ENCODE data around the gene CARHSP1.
"Not testable (repeated sequence)": the region's sequence is repeated elsewhere in the genome, so short reads cannot be mapped to it uniquely, and the experiment has no call there.

The CARHSP1 gene

DNA sequence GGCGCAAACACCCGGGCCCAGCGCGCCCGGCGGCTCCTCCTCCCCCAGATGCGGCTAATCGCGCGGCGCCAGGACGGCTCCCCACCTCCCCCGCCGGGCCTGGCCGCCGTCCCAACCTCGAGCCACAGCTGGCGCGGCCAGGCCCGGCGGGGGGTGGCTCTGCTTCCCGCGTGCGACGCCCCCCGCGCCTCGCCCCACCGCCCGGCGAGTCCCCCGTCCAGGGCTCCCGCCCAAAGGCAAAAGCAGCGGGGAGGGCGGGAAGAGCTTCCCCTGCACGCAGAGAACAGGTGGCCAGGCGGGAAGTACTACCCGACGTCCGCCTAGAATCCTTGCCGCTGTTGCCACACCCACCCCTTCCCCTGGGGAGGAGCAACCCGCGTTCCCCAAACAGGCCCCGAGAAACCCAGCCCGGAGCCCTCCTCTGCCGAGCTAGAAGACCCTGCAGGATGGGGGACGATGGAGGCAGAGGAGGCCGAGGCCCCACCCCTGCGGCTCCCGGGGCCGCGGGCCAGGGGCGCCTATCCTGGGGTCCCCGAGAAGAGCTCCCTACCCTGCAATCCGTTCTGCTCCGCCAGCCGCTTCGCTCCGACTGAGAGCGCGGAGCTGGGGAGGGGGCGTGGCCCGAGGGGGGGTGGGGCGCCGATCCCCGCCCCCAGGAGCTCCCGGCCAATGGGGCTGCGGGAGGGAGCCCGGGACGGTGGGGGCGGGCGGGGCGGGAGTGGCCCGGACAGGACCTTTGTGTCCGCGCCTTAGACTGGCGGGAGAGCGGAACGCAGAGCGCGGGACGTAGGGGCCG, at the start of gene CARHSP1:
Gene CARHSP1, minus strand, starts transcription at position 591 of the 796 bp plus-strand sequence. CDS start 9,678 bp downstream, outside the sequence.
- peak; percentile 83 for DNase-seq

DNA sequence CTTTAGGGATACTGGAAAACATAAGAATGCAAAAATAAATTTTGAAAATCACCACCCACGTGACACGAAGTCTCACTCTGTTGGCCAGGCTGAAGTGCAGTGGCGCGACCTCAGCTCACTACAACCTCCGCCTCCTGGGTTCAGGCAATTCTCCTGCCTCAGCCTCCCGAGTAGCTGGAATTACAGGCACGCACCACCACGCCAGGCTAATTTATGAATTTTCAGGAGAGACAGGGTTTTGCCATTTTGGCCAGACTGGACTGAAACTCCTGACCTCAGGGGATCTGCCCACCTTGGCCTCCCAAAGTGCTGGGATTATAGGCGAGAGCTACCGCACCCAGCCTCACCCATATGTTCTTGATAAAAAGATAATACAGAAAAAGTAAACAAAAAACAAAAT, 48.5 kb upstream of the CARHSP1 start:
- DNase-seq: not testable (repeated sequence)

DNA sequence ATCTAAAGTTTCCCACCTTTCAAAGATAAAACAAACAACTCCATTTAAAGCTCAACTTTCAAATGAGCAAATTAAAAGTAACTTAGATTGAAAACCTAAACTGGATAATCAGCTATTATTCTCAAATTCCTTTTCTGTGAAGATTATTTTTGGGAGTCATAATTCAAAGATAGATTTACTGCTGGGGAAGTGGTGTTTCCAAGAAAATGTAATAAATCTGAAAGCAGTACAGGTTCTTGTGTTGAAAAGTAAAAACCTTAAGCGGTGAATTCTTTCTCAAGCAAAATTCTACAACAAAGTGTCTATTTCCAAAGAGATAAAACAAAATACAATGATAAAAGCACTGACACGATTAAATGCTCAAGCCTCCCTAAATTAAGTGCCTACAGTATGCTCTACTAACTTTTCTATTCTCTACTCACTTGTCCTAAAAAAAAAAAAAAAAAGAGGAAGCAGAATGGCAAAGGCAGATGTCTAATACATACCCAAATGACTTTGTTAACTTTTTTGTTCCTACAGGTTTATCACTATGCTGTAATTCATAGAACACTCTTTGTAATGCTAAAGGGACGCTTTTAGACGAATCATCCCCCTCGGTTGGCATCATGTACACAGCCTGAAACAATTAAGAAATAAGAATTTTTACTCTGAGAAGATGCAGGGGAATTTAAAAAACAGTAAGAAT, 47.9 kb upstream of the CARHSP1 start:
- DNase-seq: no peak

DNA sequence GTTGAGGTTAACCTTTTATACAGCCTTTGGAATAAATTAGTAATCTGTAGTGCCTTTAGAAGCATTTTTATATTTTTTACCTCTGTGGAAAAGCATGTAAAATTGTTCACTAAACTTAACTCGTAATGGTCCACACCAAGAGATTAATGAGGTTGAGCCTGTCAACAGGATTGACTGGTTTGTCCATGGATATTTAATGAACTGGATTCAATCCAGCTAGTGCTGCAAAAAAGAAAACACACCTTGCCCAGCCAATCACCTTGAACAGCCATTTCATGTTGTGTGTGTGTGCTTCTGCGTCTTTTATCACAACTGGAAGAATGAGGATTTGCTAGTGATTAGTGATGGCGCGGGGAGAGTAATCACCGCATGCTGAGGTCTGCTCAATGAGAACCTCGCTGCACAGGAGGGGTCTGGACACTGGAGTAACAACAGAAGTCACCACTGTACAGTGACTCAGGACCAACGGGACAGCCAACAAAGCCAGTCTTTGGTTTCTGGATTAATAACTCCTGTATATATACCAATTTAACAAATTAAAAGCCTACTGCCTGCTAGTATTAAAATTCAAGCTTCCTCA, 47.0 kb upstream of the CARHSP1 start:
- no peak for DNase-seq

DNA sequence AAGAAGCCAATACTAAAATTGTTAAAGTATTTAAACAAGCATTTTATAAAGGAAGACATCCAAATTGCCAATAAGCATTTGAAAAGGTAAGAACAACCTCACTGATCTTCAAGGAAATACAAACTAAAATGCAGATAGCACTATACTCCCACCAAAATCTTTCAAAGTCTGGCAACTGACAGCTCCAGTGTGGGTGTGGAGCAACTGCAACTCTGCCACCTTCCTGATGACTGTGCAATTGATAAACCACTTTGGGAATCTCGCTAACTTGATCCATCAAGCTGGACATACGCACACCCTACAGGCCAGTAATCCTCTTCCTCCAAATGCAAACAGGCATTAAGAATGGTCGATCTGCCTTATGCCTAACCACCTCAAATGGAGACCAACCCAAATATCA, 45.3 kb upstream of the CARHSP1 start:
- DNase-seq: no peak

DNA sequence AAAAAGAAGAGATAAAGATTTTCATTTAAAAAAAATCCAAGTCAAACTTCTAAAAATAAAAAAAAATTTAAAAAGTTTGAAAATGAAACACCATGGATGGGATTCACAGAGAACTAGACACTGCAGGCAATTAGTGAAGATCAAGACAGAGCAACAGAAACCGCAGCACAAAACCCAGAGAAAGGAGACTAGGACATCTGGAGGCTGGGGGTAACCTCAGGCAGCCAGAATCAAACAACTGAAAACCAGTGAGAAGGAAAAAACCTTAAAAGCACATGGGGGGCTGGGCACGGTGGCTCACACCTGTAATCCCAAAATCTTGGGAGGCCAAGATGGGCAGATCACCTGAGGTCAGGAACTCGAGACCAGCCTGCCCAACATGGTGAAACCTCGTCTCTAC, 44.0 kb upstream of the CARHSP1 start:
- DNase-seq: no peak

DNA sequence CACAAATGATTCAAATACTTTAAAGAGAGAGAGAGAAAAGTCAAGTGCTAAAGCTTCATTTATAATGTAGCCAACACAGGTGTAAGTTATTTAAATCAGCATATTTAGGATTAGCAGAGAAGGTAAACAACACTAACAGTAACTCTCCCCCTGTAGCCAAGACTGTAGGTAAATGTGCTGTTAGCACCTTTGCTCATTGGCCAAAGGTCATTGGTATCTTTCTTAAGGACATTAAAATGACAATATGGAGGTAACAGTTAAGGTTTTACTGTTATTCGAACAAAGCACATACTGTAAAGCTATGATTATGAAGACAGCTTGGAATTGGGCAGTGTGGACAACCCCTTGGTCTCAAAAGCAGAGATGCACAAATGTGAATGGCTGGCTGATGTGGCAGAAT, 42.0 kb upstream of the CARHSP1 start:
- DNase-seq: no peak

DNA sequence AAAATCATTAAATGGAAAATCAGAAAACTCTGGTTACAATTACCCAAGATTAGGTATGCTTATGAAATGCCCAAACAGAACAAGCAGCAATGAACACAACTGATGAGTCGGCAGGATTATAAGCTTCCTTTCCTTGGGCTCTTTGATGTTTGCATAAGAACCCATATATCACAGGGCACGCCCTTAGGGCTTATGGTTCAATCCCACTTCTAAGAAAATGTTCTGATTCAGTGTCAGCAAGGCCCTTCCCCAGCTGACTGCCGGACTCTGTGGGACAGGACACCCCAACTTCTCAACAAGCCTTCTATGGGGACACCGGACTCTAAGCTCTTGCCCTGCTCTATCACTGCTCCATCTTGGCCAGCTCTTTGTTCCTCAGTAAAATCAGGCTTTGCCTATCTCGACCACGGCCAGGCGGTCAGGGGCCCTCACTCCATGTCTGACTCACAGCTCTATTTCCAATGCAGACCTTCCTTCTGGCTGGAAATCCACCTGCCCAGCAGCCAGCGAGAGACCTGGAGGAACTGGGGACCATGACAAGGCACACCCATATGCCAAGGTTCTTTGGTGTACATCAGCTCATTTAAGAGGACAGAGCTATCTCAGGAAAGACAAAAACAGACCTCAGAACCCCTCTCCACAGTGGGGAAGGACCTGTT, 40.1 kb upstream of the CARHSP1 start:
- DNase-seq: no peak

DNA sequence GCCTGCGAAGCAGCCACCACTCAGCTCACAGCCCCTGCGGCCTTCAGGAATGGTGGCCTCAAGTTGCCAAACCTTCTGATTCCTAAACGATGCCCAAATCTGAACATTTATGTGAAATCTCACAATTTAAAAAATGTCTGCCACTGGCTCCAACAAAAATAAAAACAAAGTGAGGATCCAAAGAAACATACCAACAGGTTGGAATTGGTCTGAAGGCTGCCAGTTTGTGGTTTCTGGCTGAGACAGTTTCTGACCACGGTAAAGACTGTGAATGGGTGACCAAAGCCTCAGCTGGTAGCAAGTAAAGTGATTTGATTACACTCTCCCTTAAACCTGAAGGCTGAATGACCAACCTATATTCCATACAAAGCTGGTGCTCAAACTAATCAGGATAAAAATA, 38.3 kb upstream of the CARHSP1 start:
- DNase-seq: no peak

DNA sequence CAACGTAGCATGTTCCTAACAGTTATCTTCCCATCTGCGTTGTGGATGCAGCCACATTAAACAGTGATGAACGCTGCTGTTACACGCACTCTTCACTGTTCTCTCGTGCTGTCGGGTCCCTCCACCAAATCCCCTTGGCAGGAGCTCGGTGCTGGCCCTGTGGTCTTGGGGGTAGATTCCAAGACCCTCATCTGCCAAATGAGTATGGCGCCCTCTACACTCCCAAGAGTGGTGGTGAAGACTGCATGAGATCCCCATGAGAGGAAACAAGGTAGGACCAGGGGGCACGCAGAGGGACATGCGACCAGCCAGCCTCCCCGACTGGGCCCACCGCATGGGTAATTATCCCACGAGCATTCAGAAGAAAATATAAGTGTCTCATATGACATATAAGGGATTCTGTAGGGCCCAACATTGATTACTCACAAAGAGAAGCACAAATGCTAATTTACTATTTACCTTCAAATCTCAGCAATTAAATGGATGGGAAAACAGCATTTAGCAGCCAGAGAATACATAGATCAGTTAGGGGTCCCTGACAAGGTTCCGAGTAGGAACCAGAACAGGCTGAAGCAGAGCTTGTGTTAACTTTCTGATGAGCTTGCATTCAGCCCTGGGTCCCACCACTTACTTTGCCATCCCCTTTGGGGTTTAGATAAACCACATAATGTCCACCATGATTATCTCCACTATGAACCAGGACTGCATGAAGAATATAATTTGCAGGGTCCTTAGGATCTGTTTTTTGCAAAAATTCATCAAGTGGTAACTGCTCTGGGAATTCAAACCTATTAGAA, 37.2 kb upstream of the CARHSP1 start:
- DNase-seq: no peak

DNA sequence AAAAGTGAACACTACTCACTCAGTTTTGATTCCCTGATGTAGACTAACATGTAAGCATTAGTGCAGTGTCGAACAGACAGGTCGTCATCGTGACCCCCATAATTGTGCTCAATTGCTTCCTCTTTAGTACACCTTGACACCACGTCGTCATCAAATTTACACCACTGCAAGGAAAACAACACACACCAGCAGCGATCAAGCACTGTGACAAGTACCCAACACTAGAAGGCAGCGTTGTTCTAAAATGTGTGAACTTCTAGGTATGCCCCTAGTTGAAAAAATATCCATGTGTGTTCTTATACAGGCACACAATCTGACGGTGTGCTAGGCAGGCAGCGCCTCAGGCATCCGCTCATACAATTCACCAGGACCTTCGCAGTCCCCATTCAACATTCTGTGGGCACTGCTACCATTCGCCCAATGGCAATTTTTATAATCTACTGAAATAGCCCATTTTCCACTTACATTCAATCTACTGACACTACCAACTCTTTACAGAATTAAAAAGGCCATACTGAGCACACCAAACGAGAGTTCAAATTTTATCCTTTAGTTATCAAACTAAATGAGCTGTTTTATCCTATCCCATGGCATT, 36.5 kb upstream of the CARHSP1 start:
- DNase-seq: no peak

DNA sequence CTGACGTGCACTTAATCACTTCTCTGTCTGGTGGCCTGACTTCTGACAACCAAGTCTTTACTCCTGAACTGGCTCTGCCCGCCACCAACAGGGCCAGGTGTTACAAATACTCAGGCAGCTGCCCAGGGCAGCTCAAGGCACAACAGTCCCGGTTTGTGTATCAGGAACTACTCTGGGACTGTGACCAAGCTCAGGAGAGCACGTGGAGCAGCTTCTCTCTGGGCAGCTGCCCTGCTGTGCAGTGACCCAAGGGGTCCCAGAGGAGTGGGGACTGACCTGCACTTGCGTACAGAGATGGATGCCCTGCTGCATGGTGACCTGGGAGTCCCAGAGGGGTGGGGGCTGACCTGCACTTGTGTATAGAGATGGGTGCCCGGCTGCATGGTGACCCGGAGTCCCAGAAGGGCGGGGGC, 35.2 kb upstream of the CARHSP1 start:
- no peak for DNase-seq

DNA sequence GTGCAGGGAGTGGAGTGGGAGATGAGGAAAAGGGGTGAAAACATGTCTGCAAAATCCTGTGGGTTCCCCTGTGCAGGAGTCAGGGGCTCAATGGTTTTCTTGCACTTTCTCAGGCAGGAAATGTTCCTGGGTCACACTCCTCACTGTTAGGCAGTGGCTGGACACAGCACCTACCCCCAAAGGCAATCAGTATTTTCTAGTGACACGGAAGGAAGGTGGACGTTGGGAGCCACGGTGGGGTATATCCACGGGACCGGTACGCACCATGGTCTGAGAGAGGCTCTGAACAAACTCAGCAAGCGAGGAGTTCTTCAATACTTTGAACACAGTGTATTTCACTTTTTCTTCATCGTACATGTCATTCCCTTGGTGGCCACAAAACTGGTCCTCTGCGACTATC, 34.2 kb upstream of the CARHSP1 start:
- DNase-seq: no peak

DNA sequence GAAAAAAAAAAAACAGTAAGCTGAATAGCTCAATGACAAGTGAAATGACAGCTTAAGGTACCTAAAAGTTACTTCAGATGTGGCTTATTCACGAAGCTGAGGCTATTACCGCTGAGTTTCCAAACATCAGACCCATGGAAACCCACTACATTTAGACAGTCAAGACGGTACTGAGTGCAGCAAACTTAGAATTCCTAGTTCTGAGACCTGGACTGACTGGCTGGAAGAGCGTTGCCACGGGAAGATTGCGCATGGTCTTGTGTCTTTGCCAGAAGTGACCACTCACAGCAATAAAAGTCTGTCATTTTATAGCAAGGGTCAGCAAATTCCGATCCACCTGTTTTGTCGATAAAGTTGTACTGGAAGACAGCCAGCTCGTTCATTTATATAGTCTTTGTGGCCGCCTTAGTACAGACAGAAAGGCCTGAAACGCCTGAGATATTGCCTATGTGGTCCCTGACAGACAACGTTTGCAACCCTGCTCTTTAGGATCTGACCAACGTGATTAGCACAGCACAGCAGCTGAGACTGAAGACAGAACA, 32.6 kb upstream of the CARHSP1 start:
- DNase-seq: no peak

DNA sequence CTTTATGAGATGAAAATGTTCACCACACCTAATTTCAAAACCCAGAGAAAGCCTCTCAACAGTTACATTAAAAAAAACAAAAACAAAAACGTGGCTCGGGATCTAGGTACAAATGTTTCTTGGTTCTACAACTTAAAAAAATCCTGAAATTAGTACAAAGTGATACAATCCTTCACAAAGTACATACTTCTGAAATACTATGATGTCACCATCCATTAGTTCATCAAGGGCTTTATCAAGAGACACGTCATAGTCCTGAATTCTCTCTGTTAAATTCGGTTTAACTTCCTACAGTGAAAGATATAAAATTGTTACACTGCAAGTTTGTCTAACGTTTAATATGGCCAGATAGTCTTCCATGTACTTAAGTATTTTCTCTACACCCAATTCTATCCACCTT, 31.5 kb upstream of the CARHSP1 start:
- DNase-seq: no peak

DNA sequence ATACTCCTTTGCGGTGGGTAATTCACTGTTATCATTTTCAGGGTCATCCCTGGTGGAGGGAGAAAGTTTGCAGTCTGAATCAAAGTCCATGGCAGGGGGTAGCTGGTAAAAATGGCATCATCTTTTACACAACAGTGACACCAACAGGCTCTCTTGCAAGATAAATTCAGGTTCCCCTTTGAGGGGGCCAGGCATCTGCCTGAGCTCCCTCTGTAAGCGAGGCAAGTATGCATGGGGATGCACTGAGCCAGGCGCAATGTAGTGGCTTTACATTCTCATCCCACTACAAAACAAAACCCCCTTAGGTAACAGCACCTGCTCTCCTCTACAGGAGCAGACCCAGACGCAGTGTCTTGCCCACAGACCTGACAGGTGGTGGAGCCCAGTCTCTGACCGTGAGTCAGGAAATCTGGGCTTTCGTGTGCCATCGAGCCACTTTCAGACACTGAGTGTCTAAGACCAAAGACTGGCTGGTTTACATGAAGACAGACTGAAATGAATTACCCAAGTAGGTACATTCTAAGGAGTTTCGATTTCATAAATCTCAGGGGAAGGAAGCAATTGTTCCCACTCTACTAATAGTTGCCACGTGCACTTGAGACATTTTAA, 31.0 kb upstream of the CARHSP1 start:
- DNase-seq: no peak

DNA sequence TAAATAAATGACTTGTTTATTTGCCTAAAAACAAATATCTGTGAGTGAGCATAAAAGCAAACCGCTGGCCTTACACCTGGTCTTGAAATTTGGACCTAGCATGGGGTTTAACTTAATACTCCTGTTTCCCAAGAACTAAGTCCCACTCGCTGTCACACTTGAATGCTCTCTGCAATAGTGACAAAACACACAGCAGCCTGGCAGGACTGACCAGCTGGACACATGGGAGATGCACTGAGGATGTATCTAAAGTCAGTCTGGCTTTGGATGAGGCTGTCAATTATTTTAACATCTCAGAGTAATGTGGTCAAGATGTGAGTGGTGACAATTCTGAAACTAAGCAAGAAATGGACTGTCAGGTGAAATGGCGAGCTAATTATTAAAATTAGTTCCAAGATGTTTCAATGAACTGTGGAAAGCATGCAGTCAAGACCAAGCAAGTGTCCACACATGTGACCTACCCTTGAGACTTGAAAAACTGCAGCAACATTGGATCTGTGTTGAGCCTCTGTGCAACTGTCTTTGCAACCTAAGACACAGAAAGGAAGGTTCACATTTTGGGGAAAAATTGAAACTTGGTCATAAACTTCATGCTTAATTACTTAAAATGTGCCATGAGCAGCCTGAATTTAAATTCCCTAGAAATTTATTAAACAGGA, 30.0 kb upstream of the CARHSP1 start:
- DNase-seq: no peak

DNA sequence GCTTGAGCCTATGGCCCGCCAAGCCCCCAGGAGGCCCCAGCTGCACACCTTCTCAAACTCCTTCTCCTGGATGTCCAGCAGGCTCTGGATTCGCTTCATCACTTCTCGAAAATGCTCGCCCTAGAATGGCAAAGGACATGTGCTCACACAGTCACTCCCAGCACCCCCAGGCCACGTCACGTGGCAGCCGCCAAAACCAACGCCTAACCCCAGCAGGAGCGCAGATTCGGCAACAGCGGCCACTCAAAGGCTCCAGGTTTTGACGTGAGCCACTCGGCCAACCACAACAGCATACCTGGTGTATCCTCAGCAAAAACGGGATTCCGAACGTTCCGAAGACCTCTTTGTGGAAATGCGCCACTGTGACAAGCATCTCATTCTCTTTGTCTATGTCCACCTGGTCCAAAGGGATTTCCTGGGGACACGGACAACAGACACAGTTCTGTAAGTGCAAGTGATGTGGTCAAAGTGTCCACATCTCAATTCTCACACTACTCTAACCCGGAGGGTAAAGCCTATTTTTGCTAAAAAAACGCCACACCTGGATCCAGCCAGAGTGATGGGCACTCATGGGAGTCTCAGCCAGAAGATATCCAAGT, 26.0 kb upstream of the CARHSP1 start:
- DNase-seq: no peak

DNA sequence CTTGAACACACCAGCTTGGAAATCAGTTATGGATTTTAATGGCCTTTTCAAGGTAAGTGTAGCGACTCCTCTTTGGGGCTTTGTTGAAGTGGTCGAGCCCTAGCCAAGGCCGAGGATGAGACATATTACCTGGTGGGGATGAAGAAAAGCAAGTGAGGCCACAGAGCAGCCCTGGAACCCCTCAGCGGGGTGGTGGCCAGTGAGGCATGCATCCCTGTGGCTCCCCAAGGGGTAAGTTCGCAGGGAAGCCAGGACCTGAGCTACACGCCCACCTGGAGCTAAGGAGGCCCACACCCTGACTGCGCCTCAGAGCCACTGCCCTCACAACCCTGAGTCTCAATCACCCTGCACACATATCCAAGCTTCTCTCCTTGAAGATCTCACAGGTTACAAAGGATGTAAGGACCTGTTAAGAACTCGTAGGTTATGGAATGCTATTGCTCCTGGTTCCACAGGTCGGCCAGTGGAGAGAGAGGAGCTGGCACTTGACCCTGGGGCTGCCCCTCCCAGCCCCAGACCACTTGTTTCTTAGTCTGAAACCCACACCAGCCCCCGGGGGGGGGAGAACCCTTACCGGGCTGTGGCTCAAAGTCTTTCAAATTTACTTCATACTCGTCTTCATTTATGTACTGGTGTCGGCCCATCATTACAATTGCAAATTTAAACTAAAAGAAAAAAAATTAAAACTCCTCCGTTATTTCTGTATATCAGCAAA, 25.3 kb upstream of the CARHSP1 start:
- no peak for DNase-seq

DNA sequence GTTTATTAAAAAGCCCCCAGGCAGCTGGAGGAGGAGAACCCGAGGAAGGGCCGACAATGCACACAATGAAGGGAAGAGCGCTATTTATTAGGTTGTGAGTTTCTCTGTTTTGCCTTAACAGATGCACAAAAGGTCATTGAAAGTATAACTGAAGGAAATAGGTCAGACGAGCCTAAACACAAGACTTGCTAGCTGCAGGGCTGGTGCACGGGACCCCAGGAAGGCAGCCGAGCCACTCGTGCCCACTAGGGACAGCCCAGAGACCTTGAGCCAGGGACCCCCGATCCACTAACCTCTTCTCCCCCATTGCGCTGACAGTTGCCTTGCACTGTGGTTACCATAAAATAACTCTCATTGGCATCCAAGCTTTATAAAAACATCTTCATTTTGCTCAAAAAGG, 24.6 kb upstream of the CARHSP1 start:
- DNase-seq: no peak

Data from activated CD8-positive, alpha-beta memory T cell treated with anti-CD3 and anti-CD28 coated beads, Interleukin-2, amount 50 U/mL, for 4 hours (primary cell).